IMR-90 (cell line): Measurements from ENCODE around the gene PAX5.

Experiments used
- CHD1 ChIP-seq: IDR thresholded peaks from 2 replicates; pipeline ENCODE4 v1.6.1; 2012; ENCODE audit warnings: low read depth, low read length, improper control_type of control experiment
- ELK1 ChIP-seq: fragments of 150-350 bp; IDR thresholded peaks from 2 replicates; pipeline ENCODE4 v1.6.1; 2016; ENCODE audit warnings: low read depth, mild to moderate bottlenecking, low read length, moderate library complexity, borderline replicate concordance
- MAFK ChIP-seq: IDR thresholded peaks from 2 replicates; pipeline ENCODE4 v1.6.1; 2012; ENCODE audit warnings: low read depth, low read length, improper control_type of control experiment
- POLR2A ChIP-seq: IDR thresholded peaks from 2 replicates; pipeline ENCODE4 v1.6.1; 2012; ENCODE audit warnings: mild to moderate bottlenecking, low read depth, low read length
- RAD21 ChIP-seq: IDR thresholded peaks from 2 replicates; pipeline ENCODE4 v1.6.1; 2012; ENCODE audit warnings: low read length, improper control_type of control experiment
- RCOR1 ChIP-seq: IDR thresholded peaks from 2 replicates; pipeline ENCODE4 v1.6.1; 2012; ENCODE audit warnings: mild to moderate bottlenecking, low read length, improper control_type of control experiment; ENCODE audit not compliant: insufficient replicate concordance
- RFX5 ChIP-seq: IDR thresholded peaks from 2 replicates; pipeline ENCODE4 v1.8.0; 2012; ENCODE audit warnings: low read depth, mild to moderate bottlenecking, low read length, moderate library complexity
- SMC3 ChIP-seq: fragments of 150-350 bp; IDR thresholded peaks from 2 replicates; pipeline ENCODE4 v1.6.1; 2016; ENCODE audit warnings: low read depth, mild to moderate bottlenecking, antibody characterized with exemption, low read length, moderate library complexity
- USF2 ChIP-seq: fragments of 150-350 bp; IDR thresholded peaks from 2 replicates; pipeline ENCODE4 v1.6.1; 2017; ENCODE audit warnings: mild to moderate bottlenecking, antibody characterized with exemption, low read length, low read depth
- TF ChIP-seq, protein P1 (sequence below): conservative IDR thresholded peaks from 2 replicates; pipeline ENCODE4 v1.5.1; 2012; ENCODE audit warnings: mild to moderate bottlenecking, low read depth, low read length, improper control_type of control experiment

DNA sequence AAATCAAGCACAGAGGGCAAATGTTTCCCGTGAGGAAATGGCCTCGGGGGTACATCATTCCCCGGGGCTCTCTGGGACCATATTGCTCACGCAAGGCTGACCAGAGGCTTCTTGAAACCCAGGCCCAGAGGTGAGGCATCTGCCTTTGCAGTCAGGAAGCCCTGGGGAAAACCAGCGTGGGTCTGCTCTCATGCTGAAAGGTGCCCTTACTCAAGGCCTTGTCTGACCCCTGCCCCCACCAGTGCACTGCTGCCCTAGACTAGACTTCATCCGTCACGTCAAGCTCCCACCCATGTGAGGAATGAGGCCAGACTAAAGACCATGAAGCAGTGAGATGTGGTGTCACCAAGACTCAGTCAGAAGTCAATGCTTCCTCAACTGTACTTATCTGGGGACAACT lies 66.1 kb downstream of the PAX5 start:
- TF ChIP-seq, protein P1, sequence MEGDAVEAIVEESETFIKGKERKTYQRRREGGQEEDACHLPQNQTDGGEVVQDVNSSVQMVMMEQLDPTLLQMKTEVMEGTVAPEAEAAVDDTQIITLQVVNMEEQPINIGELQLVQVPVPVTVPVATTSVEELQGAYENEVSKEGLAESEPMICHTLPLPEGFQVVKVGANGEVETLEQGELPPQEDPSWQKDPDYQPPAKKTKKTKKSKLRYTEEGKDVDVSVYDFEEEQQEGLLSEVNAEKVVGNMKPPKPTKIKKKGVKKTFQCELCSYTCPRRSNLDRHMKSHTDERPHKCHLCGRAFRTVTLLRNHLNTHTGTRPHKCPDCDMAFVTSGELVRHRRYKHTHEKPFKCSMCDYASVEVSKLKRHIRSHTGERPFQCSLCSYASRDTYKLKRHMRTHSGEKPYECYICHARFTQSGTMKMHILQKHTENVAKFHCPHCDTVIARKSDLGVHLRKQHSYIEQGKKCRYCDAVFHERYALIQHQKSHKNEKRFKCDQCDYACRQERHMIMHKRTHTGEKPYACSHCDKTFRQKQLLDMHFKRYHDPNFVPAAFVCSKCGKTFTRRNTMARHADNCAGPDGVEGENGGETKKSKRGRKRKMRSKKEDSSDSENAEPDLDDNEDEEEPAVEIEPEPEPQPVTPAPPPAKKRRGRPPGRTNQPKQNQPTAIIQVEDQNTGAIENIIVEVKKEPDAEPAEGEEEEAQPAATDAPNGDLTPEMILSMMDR: no peak
- TF ChIP-seq POLR2A (no peak), RCOR1 (no peak), CHD1 (no peak), MAFK (no peak), SMC3 (no peak), RFX5 (no peak), RAD21 (no peak), USF2 (no peak), ELK1 (no peak)
